NCI-H345 treated with DMSO at 0.1 percent for 48 hours (cell line): ENCODE results near the gene ACER1.

Experiments
- DNase-seq: peaks from one replicate; lab custom pipeline; 2025; ENCODE audit not compliant: unreplicated experiment; lab: John Stamatoyannopoulos, UW

The ACER1 gene

GRCh38 chr19:6269101-6269886 lies 64.1 kb downstream of the ACER1 start:
- DNase-seq = no peak

DNA sequence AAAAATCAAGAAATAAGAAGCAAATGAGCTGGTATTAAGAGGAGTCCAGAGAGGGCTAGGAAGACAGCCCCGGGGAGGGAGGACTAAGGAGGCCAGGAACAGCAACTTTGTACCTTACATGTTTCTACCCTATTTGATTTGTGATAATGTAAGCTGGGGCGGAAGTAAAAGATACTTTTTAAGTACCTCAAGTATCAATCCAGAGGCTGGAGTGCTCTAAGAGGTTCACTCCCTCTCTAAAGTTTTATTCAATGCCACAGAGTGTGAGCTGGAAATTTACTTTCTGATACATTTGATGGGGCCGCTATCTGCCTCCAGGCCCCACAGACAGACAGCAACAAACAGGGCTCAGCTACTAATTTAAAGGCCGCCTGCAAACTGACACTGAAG lies 65.0 kb downstream of the ACER1 start:
- no peak for DNase-seq

- no peak for DNase-seq
These were observed 65.6 kb downstream of the ACER1 start for GRCh38 chr19:6267552-6268381.

GRCh38 chr19:6264803-6265202 lies 68.6 kb downstream of the ACER1 start:
- DNase-seq = no peak

- no peak for DNase-seq
These were observed 69.5 kb downstream of the ACER1 start for GRCh38 chr19:6263735-6264444.

DNA sequence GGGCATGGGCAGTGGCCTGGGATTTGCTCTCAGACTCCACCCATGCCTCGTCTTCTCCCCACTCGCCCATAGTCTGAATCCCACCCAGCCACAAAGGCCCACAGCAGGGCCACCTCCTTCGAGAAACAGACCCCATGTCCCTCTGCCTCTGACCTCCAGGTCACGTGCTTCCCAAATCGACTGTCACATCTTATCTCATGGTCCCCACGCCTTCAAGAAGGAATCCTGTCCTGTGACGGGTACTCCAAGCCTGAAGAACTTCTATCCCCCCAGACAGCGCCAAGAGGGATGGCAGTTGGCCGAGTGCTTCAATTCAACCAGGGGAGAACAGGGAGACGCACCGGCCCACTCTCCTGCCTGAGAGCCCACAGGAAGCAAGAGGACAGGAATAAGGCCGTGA lies 70.1 kb downstream of the ACER1 start:
- DNase-seq = no peak

GRCh38 chr19:6262519-6262918 lies 70.9 kb downstream of the ACER1 start:
- no peak for DNase-seq

DNA sequence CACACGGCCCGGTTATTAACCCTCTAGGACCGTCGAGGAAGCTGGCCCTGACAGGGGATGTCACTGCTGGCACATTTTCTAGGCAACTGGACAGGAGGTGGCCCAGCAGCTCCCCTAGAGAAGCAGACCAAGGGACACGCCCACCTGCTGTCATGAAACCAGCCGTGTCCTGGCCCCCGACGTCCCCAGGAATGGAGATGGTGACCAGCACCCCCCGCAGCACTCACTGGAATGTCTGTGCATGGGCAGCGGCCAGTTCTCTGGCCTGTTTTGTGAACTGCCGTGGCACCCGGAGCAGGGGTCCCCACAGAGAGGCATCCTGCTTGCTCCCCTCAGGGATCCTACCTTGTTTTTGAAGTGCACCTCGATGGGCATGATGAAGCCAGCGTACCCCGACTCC lies 71.5 kb downstream of the ACER1 start:
- no peak for DNase-seq

- DNase-seq = no peak
These were observed 72.3 kb downstream of the ACER1 start for GRCh38 chr19:6260912-6261650.

DNA sequence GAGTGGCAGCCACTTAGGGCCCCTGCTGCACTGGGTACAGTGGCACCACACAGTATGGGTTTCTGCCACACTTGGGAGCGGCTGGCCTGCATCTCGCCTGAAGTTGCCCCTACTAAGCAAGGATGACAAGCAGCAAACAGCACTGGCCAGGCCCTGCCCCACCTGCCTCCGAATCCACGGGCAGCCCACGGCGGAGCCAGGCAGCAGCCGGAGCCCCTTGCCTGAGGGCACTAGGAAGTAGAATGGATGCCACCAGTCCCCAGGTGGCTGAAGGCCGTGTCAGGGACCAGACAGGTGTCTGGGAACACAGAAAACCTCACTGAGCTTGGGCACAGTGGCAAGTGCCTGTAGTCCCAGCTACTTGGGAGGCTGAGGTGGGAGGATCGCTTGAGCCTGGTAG lies 73.0 kb downstream of the ACER1 start:
- DNase-seq = no peak

DNA sequence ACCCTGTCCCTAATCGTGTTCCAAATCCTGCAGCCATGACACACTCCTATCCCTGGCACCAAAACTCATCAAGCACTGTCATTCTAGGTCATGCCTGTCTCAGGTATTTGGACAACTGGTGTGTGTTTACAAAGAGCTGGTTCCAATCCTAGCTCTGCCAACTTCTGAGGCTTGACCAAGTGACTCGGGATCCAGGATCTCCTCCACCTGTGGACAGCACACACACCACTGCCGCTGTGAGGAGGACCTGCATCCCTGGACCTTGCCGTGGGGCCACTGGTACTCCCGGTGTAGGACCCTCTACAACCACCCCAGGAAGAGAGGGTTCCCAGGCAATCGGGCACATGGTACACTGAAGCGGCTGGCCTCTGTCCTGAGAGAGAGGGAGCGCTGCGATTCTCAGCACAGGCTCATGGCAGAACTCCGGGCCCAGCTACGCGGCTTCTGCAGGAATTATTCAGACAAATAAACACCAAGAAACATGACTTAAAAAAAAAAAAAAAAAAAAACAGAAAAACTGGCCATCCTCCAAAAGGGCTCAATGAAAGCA lies 74.0 kb downstream of the ACER1 start:
- no peak for DNase-seq

- DNase-seq = no peak
These were observed 74.5 kb downstream of the ACER1 start for GRCh38 chr19:6258812-6259311.
